GM04504 (cell line): Measurements from ENCODE around the gene HIVEP3.

ENCODE experiments used
- DNase-seq: peaks from one replicate; pipeline ENCODE4 v3.0.0-alpha.2; 2012; ENCODE audit warnings: low read depth

The HIVEP3 gene

GRCh38 chr1:41648844-41649243 lies 269.9 kb downstream of the HIVEP3 start:
- no peak for DNase-seq

- no peak for DNase-seq
Measured at GRCh38 chr1:41648230-41648629, 270.5 kb downstream of the HIVEP3 start.

- no peak for DNase-seq
Measured at GRCh38 chr1:41647221-41648135, 271.2 kb downstream of the HIVEP3 start.

- DNase-seq, result no peak
Measured at GRCh38 chr1:41646186-41646585, 272.5 kb downstream of the HIVEP3 start.

- DNase-seq, result no peak
Measured at GRCh38 chr1:41645062-41645461, 273.7 kb downstream of the HIVEP3 start.

GRCh38 chr1:41642922-41643821 lies 275.6 kb downstream of the HIVEP3 start:
- DNase-seq, result no peak

- DNase-seq, result no peak
Measured at GRCh38 chr1:41641941-41642527, 276.7 kb downstream of the HIVEP3 start.

- DNase-seq, result no peak
Measured at GRCh38 chr1:41641475-41641814, 277.3 kb downstream of the HIVEP3 start.

GRCh38 chr1:41640756-41641474 lies 277.8 kb downstream of the HIVEP3 start:
- no peak for DNase-seq

GRCh38 chr1:41640141-41640751 lies 278.5 kb downstream of the HIVEP3 start:
- DNase-seq, result no peak

GRCh38 chr1:41639332-41639936 lies 279.3 kb downstream of the HIVEP3 start:
- DNase-seq, result peak; percentile 57

- DNase-seq, result no peak
Measured at GRCh38 chr1:41638086-41639024, 280.4 kb downstream of the HIVEP3 start.

GRCh38 chr1:41637367-41637766 lies 281.4 kb downstream of the HIVEP3 start:
- DNase-seq, result no peak

GRCh38 chr1:41633764-41634163 lies 285.0 kb downstream of the HIVEP3 start:
- no peak for DNase-seq

GRCh38 chr1:41632781-41633575 lies 285.7 kb downstream of the HIVEP3 start:
- no peak for DNase-seq

- peak; percentile 13 for DNase-seq
Measured at GRCh38 chr1:41631971-41632370, 286.8 kb downstream of the HIVEP3 start.

- no peak for DNase-seq
Measured at GRCh38 chr1:41631154-41631553, 287.6 kb downstream of the HIVEP3 start.

GRCh38 chr1:41629571-41629970 lies 289.2 kb downstream of the HIVEP3 start:
- DNase-seq, result peak; percentile 34

- no peak for DNase-seq
Measured at GRCh38 chr1:41629141-41629540, 289.6 kb downstream of the HIVEP3 start.
